Measurements from ENCODE around the gene GH2.

The GH2 gene

GRCh38 chr17:63838631-63839171, 43.0 kb downstream of the GH2 start:
- H3K9me3 ChIP-seq (ENCODE audit: control insufficient read depth, low read length), result no peaks in the 10 kb centered on the region
- H3K4me3 ChIP-seq (ENCODE audit: extremely low read depth, insufficient read depth, low read length, poor library complexity, severe bottlenecking), result no peak overlapping the region
- no peak overlapping the region for H3K27ac ChIP-seq (ENCODE audit: low read depth, low read length, severe bottlenecking)
- WGBS, 2 experiments (ENCODE audit: insufficient coverage in 2 of 2), result 82 to 86% methylated on average over 5 of the region's 7 CpGs
- H3K4me1 ChIP-seq (ENCODE audit: control insufficient read depth, insufficient read depth, low read length, poor library complexity, severe bottlenecking), result peaks cover 9% of the 10 kb centered on the region
- H3K36me3 ChIP-seq (ENCODE audit: control insufficient read depth, insufficient read depth, low read length), result peaks cover 44% of the 10 kb centered on the region

GRCh38 chr17:63837962-63838600, 43.7 kb downstream of the GH2 start:
- Histone ChIP-seq H3K4me3 (ENCODE audit: extremely low read depth, insufficient read depth, low read length, poor library complexity, severe bottlenecking) (no peak overlapping the region), H3K9me3 (ENCODE audit: control insufficient read depth, low read length) (no peaks in the 10 kb centered on the region), H3K36me3 (ENCODE audit: control insufficient read depth, insufficient read depth, low read length) (peaks cover 50% of the 10 kb centered on the region), H3K27ac (ENCODE audit: low read depth, low read length, severe bottlenecking) (no peak overlapping the region), H3K4me1 (ENCODE audit: control insufficient read depth, insufficient read depth, low read length, poor library complexity, severe bottlenecking) (peaks cover 9% of the 10 kb centered on the region)
- WGBS, 2 experiments (ENCODE audit: insufficient coverage in 2 of 2), result 94% methylated on average over 3 to 5 of the region's 5 CpGs

GRCh38 chr17:63837480-63837879, 44.3 kb downstream of the GH2 start:
- Histone ChIP-seq H3K4me3 (ENCODE audit: extremely low read depth, insufficient read depth, low read length, poor library complexity, severe bottlenecking) (no peak overlapping the region), H3K4me1 (ENCODE audit: control insufficient read depth, insufficient read depth, low read length, poor library complexity, severe bottlenecking) (peaks cover 9% of the 10 kb centered on the region), H3K27ac (ENCODE audit: low read depth, low read length, severe bottlenecking) (no peak overlapping the region), H3K36me3 (ENCODE audit: control insufficient read depth, insufficient read depth, low read length) (peaks cover 56% of the 10 kb centered on the region), H3K9me3 (ENCODE audit: control insufficient read depth, low read length) (no peaks in the 10 kb centered on the region)
- 94 to 100% methylated on average over 6 to 11 of the region's 12 CpGs for WGBS, 2 experiments (ENCODE audit: insufficient coverage in 2 of 2)

- Histone ChIP-seq H3K9me3 (ENCODE audit: control insufficient read depth, low read length) (no peaks in the 10 kb centered on the region), H3K36me3 (ENCODE audit: control insufficient read depth, insufficient read depth, low read length) (peaks cover 62% of the 10 kb centered on the region), H3K4me1 (ENCODE audit: control insufficient read depth, insufficient read depth, low read length, poor library complexity, severe bottlenecking) (peaks cover 9% of the 10 kb centered on the region), H3K27ac (ENCODE audit: low read depth, low read length, severe bottlenecking) (no peak overlapping the region), H3K4me3 (ENCODE audit: extremely low read depth, insufficient read depth, low read length, poor library complexity, severe bottlenecking) (no peak overlapping the region)
- WGBS, 2 experiments (ENCODE audit: insufficient coverage in 2 of 2), result 98 to 99% methylated on average over 6 to 7 of the region's 7 CpGs
These were observed 44.9 kb downstream of the GH2 start for GRCh38 chr17:63836811-63837210.

- Histone ChIP-seq H3K27ac (ENCODE audit: low read depth, low read length, severe bottlenecking) (no peak overlapping the region), H3K9me3 (ENCODE audit: control insufficient read depth, low read length) (no peaks in the 10 kb centered on the region), H3K4me3 (ENCODE audit: extremely low read depth, insufficient read depth, low read length, poor library complexity, severe bottlenecking) (no peak overlapping the region), H3K36me3 (ENCODE audit: control insufficient read depth, insufficient read depth, low read length) (peaks cover 73% of the 10 kb centered on the region), H3K4me1 (ENCODE audit: control insufficient read depth, insufficient read depth, low read length, poor library complexity, severe bottlenecking) (no peaks in the 10 kb centered on the region)
- WGBS, 2 experiments (ENCODE audit: insufficient coverage in 2 of 2), result 74 to 89% methylated on average over 7 to 8 of the region's 9 CpGs
These were observed 46.5 kb downstream of the GH2 start for GRCh38 chr17:63835167-63835720.

GRCh38 chr17:63834431-63835166, 47.1 kb downstream of the GH2 start:
- Histone ChIP-seq H3K4me3 (ENCODE audit: extremely low read depth, insufficient read depth, low read length, poor library complexity, severe bottlenecking) (no peak overlapping the region), H3K27ac (ENCODE audit: low read depth, low read length, severe bottlenecking) (no peak overlapping the region), H3K4me1 (ENCODE audit: control insufficient read depth, insufficient read depth, low read length, poor library complexity, severe bottlenecking) (no peaks in the 10 kb centered on the region), H3K36me3 (ENCODE audit: control insufficient read depth, insufficient read depth, low read length) (peaks cover 80% of the 10 kb centered on the region), H3K9me3 (ENCODE audit: control insufficient read depth, low read length) (no peaks in the 10 kb centered on the region)
- WGBS, 2 experiments (ENCODE audit: insufficient coverage in 2 of 2), result 53 to 56% methylated on average over 7 to 10 of the region's 13 CpGs

- no peaks in the 10 kb centered on the region for H3K9me3 ChIP-seq (ENCODE audit: control insufficient read depth, low read length)
- peaks cover 87% of the 10 kb centered on the region for H3K36me3 ChIP-seq (ENCODE audit: control insufficient read depth, insufficient read depth, low read length)
- WGBS, 2 experiments (ENCODE audit: insufficient coverage in 2 of 2), result 96 to 97% methylated on average over 11 to 15 of the region's 15 CpGs
- no peak overlapping the region for H3K27ac ChIP-seq (ENCODE audit: low read depth, low read length, severe bottlenecking)
- no peak overlapping the region for H3K4me3 ChIP-seq (ENCODE audit: extremely low read depth, insufficient read depth, low read length, poor library complexity, severe bottlenecking)
- no peaks in the 10 kb centered on the region for H3K4me1 ChIP-seq (ENCODE audit: control insufficient read depth, insufficient read depth, low read length, poor library complexity, severe bottlenecking)
These were observed 47.9 kb downstream of the GH2 start for GRCh38 chr17:63833741-63834373.

GRCh38 chr17:63833026-63833740, 48.6 kb downstream of the GH2 start:
- Histone ChIP-seq H3K4me3 (ENCODE audit: extremely low read depth, insufficient read depth, low read length, poor library complexity, severe bottlenecking) (no peak overlapping the region), H3K4me1 (ENCODE audit: control insufficient read depth, insufficient read depth, low read length, poor library complexity, severe bottlenecking) (no peaks in the 10 kb centered on the region), H3K36me3 (ENCODE audit: control insufficient read depth, insufficient read depth, low read length) (peaks cover 92% of the 10 kb centered on the region), H3K27ac (ENCODE audit: low read depth, low read length, severe bottlenecking) (no peak overlapping the region), H3K9me3 (ENCODE audit: control insufficient read depth, low read length) (no peaks in the 10 kb centered on the region)
- WGBS, 2 experiments (ENCODE audit: insufficient coverage in 2 of 2), result 93 to 98% methylated on average over 13 to 14 of the region's 14 CpGs

- Histone ChIP-seq H3K4me3 (ENCODE audit: extremely low read depth, insufficient read depth, low read length, poor library complexity, severe bottlenecking) (no peak overlapping the region), H3K4me1 (ENCODE audit: control insufficient read depth, insufficient read depth, low read length, poor library complexity, severe bottlenecking) (no peaks in the 10 kb centered on the region), H3K36me3 (ENCODE audit: control insufficient read depth, insufficient read depth, low read length) (peaks cover 88% of the 10 kb centered on the region), H3K9me3 (ENCODE audit: control insufficient read depth, low read length) (no peaks in the 10 kb centered on the region), H3K27ac (ENCODE audit: low read depth, low read length, severe bottlenecking) (no peak overlapping the region)
- 85 to 90% methylated on average over 2 of the region's 2 CpGs for WGBS, 2 experiments (ENCODE audit: insufficient coverage in 2 of 2)
These were observed 49.3 kb downstream of the GH2 start for GRCh38 chr17:63832455-63832854.

- Histone ChIP-seq H3K4me3 (ENCODE audit: extremely low read depth, insufficient read depth, low read length, poor library complexity, severe bottlenecking) (no peak overlapping the region), H3K9me3 (ENCODE audit: control insufficient read depth, low read length) (no peaks in the 10 kb centered on the region), H3K36me3 (ENCODE audit: control insufficient read depth, insufficient read depth, low read length) (peaks cover 84% of the 10 kb centered on the region), H3K4me1 (ENCODE audit: control insufficient read depth, insufficient read depth, low read length, poor library complexity, severe bottlenecking) (no peaks in the 10 kb centered on the region), H3K27ac (ENCODE audit: low read depth, low read length, severe bottlenecking) (no peak overlapping the region)
- WGBS, 2 experiments (ENCODE audit: insufficient coverage in 2 of 2), result 90 to 100% methylated on average over 1 to 2 of the region's 5 CpGs
These were observed 49.7 kb downstream of the GH2 start for GRCh38 chr17:63832014-63832413.

Data from mesodermal cell (in vitro differentiated cells).